Fibroblast of villous mesenchyme (primary cell): ENCODE measurements around the gene ABHD17A. TPM values are rescaled to one million over a fixed set of nuclear protein-coding genes. Genes with fewer than 3 reads are reported as not detected.

Experiments
- DNase-seq: peaks from one replicate; pipeline ENCODE4 v3.0.0-alpha.2; 2010; ENCODE audit warnings: low read depth
- H3K4me3 ChIP-seq: 2 replicates; pipeline ENCODE4 v1.5.1; 2011; ENCODE audit warnings: low read depth, mild to moderate bottlenecking, low read length
- total RNA-seq: library from RNA; depleted of rRNA; stranded (reverse); fragments of >200 nt; gene quantifications from 2 replicates; pipeline ENCODE4 v1.2.3, GENCODE V29; 2012
- TF ChIP-seq, protein P1 (sequence below): IDR thresholded peaks from 2 replicates; pipeline ENCODE4 v1.5.1; 2012; ENCODE audit warnings: low read depth, mild to moderate bottlenecking, low read length; ENCODE audit not compliant: insufficient read depth

The ABHD17A gene
- total RNA-seq, 1 donor: 45.8 TPM

DNA sequence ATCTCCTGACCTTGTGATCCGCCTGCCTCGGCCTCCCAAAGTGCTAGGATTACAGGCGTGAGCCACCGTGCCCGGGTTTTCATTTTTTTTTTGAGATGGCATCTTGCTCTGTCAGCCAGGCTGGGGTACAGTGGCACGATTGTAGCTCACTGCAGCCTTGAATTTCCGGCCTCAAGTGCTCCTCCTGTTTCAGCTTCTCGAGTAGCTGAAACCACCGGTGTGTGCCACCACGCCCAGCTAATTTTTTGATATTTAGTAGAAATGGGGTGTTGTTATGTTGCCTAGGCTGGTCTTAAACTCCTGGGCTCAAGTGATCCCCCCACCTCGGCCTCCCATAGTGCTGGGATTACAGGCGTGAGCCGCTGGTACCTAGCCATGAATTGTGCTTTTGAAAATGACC is 25.8 kb upstream of the ABHD17A start:
- TF ChIP-seq, protein P1, sequence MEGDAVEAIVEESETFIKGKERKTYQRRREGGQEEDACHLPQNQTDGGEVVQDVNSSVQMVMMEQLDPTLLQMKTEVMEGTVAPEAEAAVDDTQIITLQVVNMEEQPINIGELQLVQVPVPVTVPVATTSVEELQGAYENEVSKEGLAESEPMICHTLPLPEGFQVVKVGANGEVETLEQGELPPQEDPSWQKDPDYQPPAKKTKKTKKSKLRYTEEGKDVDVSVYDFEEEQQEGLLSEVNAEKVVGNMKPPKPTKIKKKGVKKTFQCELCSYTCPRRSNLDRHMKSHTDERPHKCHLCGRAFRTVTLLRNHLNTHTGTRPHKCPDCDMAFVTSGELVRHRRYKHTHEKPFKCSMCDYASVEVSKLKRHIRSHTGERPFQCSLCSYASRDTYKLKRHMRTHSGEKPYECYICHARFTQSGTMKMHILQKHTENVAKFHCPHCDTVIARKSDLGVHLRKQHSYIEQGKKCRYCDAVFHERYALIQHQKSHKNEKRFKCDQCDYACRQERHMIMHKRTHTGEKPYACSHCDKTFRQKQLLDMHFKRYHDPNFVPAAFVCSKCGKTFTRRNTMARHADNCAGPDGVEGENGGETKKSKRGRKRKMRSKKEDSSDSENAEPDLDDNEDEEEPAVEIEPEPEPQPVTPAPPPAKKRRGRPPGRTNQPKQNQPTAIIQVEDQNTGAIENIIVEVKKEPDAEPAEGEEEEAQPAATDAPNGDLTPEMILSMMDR: no peak
- H3K4me3 ChIP-seq: no peak overlapping the region
- no peak for DNase-seq

DNA sequence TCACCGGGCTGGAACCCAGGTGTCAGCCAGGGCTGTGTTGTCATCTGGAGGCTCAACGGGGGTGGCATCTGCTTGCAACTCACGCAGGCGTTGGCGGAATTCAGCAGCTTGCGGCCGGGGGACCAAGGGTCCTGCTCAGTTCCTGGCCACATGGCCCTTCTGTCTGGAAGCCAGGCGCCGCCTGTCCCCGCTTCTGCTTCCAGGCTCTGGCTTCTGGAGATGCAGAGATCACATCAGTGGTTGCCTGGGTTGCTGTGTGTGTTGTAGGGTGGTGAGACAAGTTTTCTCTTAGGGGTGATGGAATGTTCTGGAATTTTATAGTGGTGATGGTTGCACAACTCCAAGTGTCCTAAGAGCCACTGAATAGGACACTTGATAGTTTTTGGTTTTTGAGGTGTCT is 24.9 kb upstream of the ABHD17A start:
- peak; percentile 52 for DNase-seq

DNA sequence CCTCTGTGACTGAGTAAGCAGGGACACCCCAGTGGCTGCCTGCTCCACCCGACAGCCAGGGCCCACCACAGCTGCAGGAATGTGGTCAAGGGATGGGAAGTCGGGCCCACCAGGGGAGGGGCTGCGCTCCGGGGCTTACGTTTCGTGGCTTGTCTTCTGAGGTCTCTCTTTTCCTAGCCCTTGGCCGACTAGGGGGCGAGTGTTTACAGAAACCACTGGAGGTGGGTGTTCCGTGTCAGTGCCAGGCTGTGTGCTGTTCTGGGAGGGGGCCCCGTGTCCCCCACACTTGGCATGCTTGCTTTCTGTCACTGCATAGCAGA is 24.4 kb upstream of the ABHD17A start:
- no peak overlapping the region for H3K4me3 ChIP-seq
- no peak for DNase-seq
- TF ChIP-seq, protein P1: no peak

More for the DNA sequence above, 24.9 kb upstream of the ABHD17A start:
- TF ChIP-seq, protein P1: no peak
- H3K4me3 ChIP-seq: no peak overlapping the region

DNA sequence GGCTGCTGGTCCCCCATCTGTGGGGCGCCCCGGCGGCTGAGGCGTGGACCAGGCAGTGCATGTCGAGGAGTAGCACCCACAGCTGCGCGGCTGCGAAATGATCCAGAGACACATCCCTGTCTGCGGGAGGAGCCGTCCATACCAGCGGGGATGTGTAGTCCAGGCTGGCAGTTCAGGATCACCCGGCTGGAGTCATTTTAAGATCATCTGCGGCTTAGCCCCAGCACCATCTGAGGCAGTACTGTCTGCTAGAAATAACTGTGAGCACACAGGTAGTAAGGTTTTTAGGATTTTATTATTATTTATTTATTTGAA is 23.0 kb upstream of the ABHD17A start:
- TF ChIP-seq, protein P1: no peak
- no peak for DNase-seq
- H3K4me3 ChIP-seq: no peak overlapping the region

DNA sequence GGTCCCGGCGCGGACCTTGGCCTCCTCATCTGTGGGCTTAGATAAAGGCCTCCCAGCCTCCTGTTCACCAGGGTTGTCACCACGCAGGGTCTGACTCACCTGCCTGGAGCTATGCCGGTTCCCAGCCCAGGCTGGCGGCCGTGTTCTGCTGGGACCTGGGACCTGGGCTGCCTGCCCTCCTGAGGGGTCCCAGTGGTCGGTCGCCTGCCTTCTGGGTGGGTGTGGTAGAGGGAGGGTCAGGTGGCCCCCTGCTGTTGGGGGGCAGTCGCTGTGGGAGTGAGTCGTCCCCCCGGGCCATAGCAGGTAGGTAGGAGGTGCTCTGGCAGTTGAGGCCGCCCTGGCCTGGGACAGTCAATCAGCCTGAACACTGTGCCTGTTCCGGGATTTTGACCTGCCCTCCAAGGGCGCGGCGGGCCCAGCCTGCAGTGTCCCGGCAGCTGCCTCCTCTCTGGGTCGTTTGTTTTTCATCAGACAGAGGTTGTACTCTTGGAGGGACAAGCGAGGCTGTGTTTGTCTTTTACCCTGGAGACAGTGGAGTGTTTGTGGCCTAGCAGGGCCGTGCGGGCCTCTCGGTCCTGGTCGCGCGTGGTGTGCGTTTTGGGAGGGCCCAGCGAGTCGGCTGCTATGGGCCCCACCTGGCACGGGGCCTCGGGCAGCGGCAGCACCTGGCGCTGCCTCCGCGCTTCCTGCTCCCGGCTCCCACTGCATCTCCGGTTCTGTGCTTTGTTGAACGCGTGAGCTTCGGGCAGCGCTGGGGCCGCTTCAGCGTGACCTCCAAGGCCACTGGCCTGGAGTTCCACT is 22.5 kb upstream of the ABHD17A start:
- H3K4me3 ChIP-seq: no peak overlapping the region
- no peak for DNase-seq
- TF ChIP-seq, protein P1: no peak

DNA sequence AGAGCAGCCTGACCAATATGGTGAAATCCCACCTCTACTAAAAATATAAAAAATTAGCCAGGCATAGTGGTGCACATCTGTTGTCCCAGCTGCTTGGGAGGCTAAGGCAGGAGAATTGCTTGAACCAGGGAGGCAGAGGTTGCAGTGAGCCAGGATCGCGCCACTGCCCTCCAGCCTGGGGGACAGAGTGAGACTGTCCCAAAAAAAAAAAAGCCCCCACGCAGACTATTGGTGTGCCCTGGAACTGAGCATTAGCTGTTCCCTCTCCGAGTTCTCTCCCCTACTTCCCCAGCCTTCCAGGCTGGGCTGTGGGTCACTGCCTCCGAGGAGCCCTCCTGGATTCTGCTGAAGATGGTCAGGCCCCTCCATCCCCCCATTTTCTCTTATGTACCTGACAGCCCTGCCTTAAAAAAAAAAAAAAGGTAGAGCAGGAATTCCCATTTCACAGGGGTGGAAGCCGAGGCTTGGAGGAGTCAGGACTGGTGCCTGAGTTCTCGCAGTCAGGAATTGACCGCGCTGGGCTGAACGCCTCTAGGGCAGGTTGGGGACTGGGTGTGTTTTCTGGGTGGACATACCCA is 21.8 kb upstream of the ABHD17A start:
- DNase-seq: no peak
- H3K4me3 ChIP-seq: no peak overlapping the region
- TF ChIP-seq, protein P1: no peak
